Upper lobe of right lung (tissue), 1 donor: Measurements from ENCODE around the gene ADAMTS12. TPM values are rescaled to one million over a fixed set of nuclear protein-coding genes. Genes with fewer than 3 reads are reported as not detected.

Source experiments
- ATAC-seq: fragments of 200-7000 bp; cut with Tn5 transposase; one replicate; pipeline ENCODE4 v1.9.1; 2020; ENCODE audit warnings: mild to moderate bottlenecking, moderate library complexity
- DNase-seq: peaks from one replicate; pipeline ENCODE4 v3.0.0-alpha.2; 2020
- H3K27ac ChIP-seq: fragments of 200-600 bp; one replicate; pipeline ENCODE4 v1.8.0; 2022
- H3K27me3 ChIP-seq: fragments of 200-600 bp; one replicate; pipeline ENCODE4 v1.8.0; 2022; ENCODE audit warnings: mild to moderate bottlenecking
- H3K36me3 ChIP-seq: fragments of 200-600 bp; one replicate; pipeline ENCODE4 v1.8.0; 2022
- H3K4me1 ChIP-seq: fragments of 200-600 bp; one replicate; pipeline ENCODE4 v1.8.0; 2022
- H3K4me3 ChIP-seq: fragments of 200-600 bp; one replicate; pipeline ENCODE4 v1.8.0; 2022; ENCODE audit warnings: mild to moderate bottlenecking
- H3K9me3 ChIP-seq: fragments of 200-600 bp; one replicate; pipeline ENCODE4 v1.8.0; 2022
- CTCF ChIP-seq: fragments of 200-600 bp; IDR thresholded peaks from one replicate; pipeline ENCODE4 v1.8.0; 2022; ENCODE audit warnings: antibody characterized with exemption
- intact Hi-C: fragments of 100-400 bp; cut with DNase I; formaldehyde crosslinking; loops from one replicate; pipeline ENCODE4 v1.11.0; 2022
- total RNA-seq: library from RNA; stranded (reverse); fragmentation: NEBNext Ultra II Directional; extraction: Animal tissue kit (Norgen Biotek cat#: 25700); gene quantifications from one replicate; pipeline ENCODE4 v1.2.1, GENCODE V29; 2021
- donor health status: DM: no; HTN: yes; CAD: no; lungs with severe emphysema.

ADAMTS12 gene
- total RNA-seq, 1 donor from 2014 or later, result 11.2 TPM

DNA sequence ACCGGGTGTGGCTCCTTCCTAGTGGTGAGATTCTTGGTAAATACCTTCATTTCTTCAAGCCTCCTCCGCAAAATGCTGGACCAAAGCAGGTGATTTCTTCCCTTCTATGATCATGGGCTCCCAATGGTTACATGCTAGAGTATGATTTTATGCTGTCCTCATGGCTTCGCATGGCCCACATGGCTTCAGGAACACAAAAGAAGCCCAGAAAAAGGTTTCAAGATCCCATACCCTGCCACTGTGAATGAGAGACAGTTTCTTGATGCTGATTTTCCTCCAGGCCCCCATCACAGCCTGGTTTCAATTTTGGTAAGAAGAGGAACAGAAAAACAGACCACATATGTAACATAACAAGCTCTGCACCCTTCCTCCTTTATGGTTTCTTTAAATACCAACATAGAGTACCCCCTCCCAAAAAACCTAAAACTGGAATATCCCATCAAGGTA lies 42.0 kb upstream of the ADAMTS12 start:
- intact Hi-C loops, result no loop called here
- Histone ChIP-seq H3K9me3 (no peaks in the 10 kb centered on the region), H3K27me3 (peaks cover 34% of the 10 kb centered on the region), H3K36me3 (no peaks in the 10 kb centered on the region), H3K27ac (no peak overlapping the region), H3K4me1 (peaks cover 10% of the 10 kb centered on the region), H3K4me3 (no peak overlapping the region)
- no peak for ATAC-seq
- no peak for DNase-seq
- no peak for TF ChIP-seq CTCF

DNA sequence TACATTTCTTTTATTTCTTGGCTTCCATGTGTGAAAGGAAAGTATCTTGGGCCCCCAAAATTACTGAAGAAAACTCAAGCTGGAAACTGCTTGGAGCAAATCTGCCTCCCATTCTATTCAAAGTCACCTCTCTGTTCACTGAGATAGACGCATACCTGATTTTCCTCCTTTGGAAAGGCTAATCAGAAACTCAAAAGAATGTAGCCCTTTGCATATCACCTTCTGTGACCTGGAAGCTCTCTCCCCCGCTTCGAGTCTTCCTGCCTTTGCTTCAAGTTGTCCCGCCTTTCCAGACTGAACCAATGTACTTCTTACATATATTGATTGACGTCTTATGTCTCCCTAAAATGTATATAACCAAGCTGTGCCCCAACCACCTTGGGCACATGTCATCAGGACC lies 39.3 kb upstream of the ADAMTS12 start:
- intact Hi-C loops, result no loop called here
- no peaks in the 10 kb centered on the region for H3K36me3 ChIP-seq
- no peaks in the 10 kb centered on the region for H3K4me1 ChIP-seq
- ATAC-seq, result no peak
- H3K27me3 ChIP-seq, result peaks cover 8% of the 10 kb centered on the region
- TF ChIP-seq CTCF, result no peak
- DNase-seq, result no peak
- no peaks in the 10 kb centered on the region for H3K9me3 ChIP-seq
- H3K4me3 ChIP-seq, result no peak overlapping the region
- H3K27ac ChIP-seq, result no peak overlapping the region

- intact Hi-C loops, result no loop called here
Observed at GRCh38 chr5:33929925-33930690, 38.3 kb upstream of the ADAMTS12 start.

DNA sequence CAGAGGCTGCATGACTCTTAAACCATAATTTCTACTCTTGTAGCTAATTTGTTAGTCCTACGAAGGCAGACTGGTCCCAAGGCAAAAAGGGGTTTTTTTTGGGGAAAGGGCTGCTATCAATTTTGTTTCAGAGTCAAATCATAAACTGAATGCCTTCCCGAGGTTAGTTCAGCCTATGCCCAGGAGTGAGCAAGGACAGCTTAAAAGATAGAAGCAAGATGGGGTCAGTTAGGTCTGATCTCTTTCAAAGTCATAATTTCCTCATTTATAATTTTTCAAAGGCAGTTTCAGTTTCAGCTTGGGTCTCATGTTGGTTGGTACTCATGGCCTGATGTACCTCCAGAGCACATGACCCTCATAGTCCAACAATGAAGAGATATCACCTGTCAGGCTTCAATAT lies 36.5 kb upstream of the ADAMTS12 start:
- H3K4me1 ChIP-seq, result no peaks in the 10 kb centered on the region
- no peaks in the 10 kb centered on the region for H3K9me3 ChIP-seq
- intact Hi-C loops, result no loop called here
- DNase-seq (no peak), ATAC-seq (no peak)
- no peaks in the 10 kb centered on the region for H3K27me3 ChIP-seq
- H3K36me3 ChIP-seq, result no peaks in the 10 kb centered on the region
- no peak for TF ChIP-seq CTCF
- H3K27ac ChIP-seq, result no peak overlapping the region
- H3K4me3 ChIP-seq, result no peak overlapping the region

More at GRCh38 chr5:33929925-33930690, 38.3 kb upstream of the ADAMTS12 start:
- H3K27ac ChIP-seq, result no peak overlapping the region
- H3K36me3 ChIP-seq, result no peaks in the 10 kb centered on the region
- H3K4me1 ChIP-seq, result no peaks in the 10 kb centered on the region
- H3K4me3 ChIP-seq, result no peak overlapping the region
- no peak for ATAC-seq
- no peak for TF ChIP-seq CTCF
- no peaks in the 10 kb centered on the region for H3K27me3 ChIP-seq
- DNase-seq, result no peak
- H3K9me3 ChIP-seq, result no peaks in the 10 kb centered on the region

- no peaks in the 10 kb centered on the region for H3K9me3 ChIP-seq
- H3K36me3 ChIP-seq, result no peaks in the 10 kb centered on the region
- H3K4me3 ChIP-seq, result no peak overlapping the region
- no peaks in the 10 kb centered on the region for H3K27me3 ChIP-seq
- ATAC-seq (no peak), DNase-seq (no peak)
- H3K4me1 ChIP-seq, result no peaks in the 10 kb centered on the region
- no peak overlapping the region for H3K27ac ChIP-seq
- intact Hi-C loops, result no loop called here
- TF ChIP-seq CTCF, result no peak
Observed at GRCh38 chr5:33927685-33928084, 35.9 kb upstream of the ADAMTS12 start.
